A673 (cell line): ENCODE results near the gene CR1.

Experiments
- CTCF ChIP-seq: fragments of 300-800, 200-600 bp; sonication (generic); conservative IDR thresholded peaks from 2 replicates; pipeline ENCODE4 v1.5.1; 2017; ENCODE audit warnings: low read depth, mild to moderate bottlenecking, antibody characterized with exemption, low read length, moderate library complexity, mixed read lengths
- EZH2 ChIP-seq: fragments of 200-600 bp; sonication (generic); IDR thresholded peaks from 2 replicates; pipeline ENCODE4 v1.6.1; 2017; ENCODE audit warnings: borderline replicate concordance, low read depth, mild to moderate bottlenecking, mixed read lengths, antibody characterized with exemption, low read length; ENCODE audit not compliant: poor library complexity, severe bottlenecking

- no peak for TF ChIP-seq EZH2
- TF ChIP-seq CTCF: no peak
Measured at GRCh38 chr1:207669528-207670009, 173.6 kb downstream of the CR1 start.
